HepG2 (cell line): ENCODE measurements around the gene DNAJC18. TPM values are rescaled to one million over a fixed set of nuclear protein-coding genes. Genes with fewer than 3 reads are reported as not detected.

Source experiments
- ATAC-seq: fragments of 200-7000 bp; cut with Tn5 transposase; 3 replicates; pipeline ENCODE4 v1.9.1; 2020; ENCODE audit warnings: mild to moderate bottlenecking, moderate library complexity
- BruUV-seq: library from RNA; stranded (reverse); fragments of 400-500 nt; replicated peaks from 2 replicates; lab custom pipeline; 2021; lab: Mats Ljungman, UMichigan
- CTCF ChIA-PET: fragments of 300-600 bp; formaldehyde crosslinking; extraction: SDS; loops from one replicate; lab custom pipeline; 2021; ENCODE audit warnings: low total read pairs, inconsistent platforms, low intra/inter-chr PET ratio; lab: Yijun Ruan, JAX
- POLR2A ChIA-PET: fragments of 350-600 bp; sonication (Branson Sonifier 250); formaldehyde crosslinking; loops from one replicate; lab custom pipeline; 2020; ENCODE audit warnings: antibody characterized with exemption, inconsistent platforms; lab: Yijun Ruan, JAX
- DNase-seq: peaks from one replicate; pipeline ENCODE4 v3.0.0-alpha.2; 2015; ENCODE audit warnings: low spot score
- FAIRE-seq: peaks from 3 replicates; lab custom pipeline; 2011; peaks lifted over from hg19 to GRCh38; lab: Jason Lieb, UNC
- H2AFZ ChIP-seq: one replicate; pipeline ENCODE4 v1.6.1; 2011; ENCODE audit warnings: low read length, inconsistent platforms
- H3K27ac ChIP-seq: fragments of 300-600 bp; 3 replicates; pipeline ENCODE4 v1.8.0; 2011; ENCODE audit warnings: mixed run types, mild to moderate bottlenecking, mixed read lengths, low read length, inconsistent platforms; ENCODE audit not compliant: insufficient read depth; ENCODE audit errors: extremely low read length
- H3K27me3 ChIP-seq, 2 experiments: fragments of 200-600 bp in 1 of 2; 2 replicates in 1 of 2; 3 replicates in 1 of 2; pipeline versions ENCODE4 v1.6.0 to v1.8.0; 2011; ENCODE audit warnings: low read length in 2 of 2, mild to moderate bottlenecking in 2 of 2, moderate library complexity in 2 of 2, inconsistent platforms in 1 of 2; ENCODE audit not compliant: insufficient read depth in 2 of 2, control insufficient read depth in 1 of 2
- H3K36me3 ChIP-seq, 2 experiments: fragments of 200-600 bp in 1 of 2; replicated peaks in 1 of 2; 2 replicates in 1 of 2; 3 replicates in 1 of 2; pipeline versions ENCODE4 v1.5.1 to v1.8.0; 2011; ENCODE audit warnings: low read length in 2 of 2, inconsistent platforms in 1 of 2; ENCODE audit not compliant: insufficient read depth in 2 of 2, control insufficient read depth in 1 of 2
- H3K4me1 ChIP-seq: 2 replicates; pipeline ENCODE4 v1.5.1; 2012; ENCODE audit warnings: low read length, inconsistent platforms; ENCODE audit not compliant: insufficient read depth
- H3K4me2 ChIP-seq: 2 replicates; pipeline ENCODE4 v1.6.0; 2011; ENCODE audit warnings: low read depth, low read length, inconsistent platforms
- H3K4me3 ChIP-seq, 3 experiments: fragments of 200-600 bp in 1 of 3; sonication (generic), shearing (Covaris generic) in 1 of 3; replicated peaks in 1 of 3; 2 replicates each; pipeline ENCODE4 v1.5.1; 2011 to 2016; ENCODE audit warnings: low read length in 3 of 3, inconsistent platforms in 2 of 3, low read depth in 2 of 3, mild to moderate bottlenecking in 2 of 3, control low read depth in 1 of 3, mixed read lengths in 1 of 3; ENCODE audit not compliant: insufficient read depth in 1 of 3
- H3K79me2 ChIP-seq: one replicate; pipeline ENCODE4 v1.6.1; 2011; ENCODE audit warnings: low read length, inconsistent platforms; ENCODE audit not compliant: insufficient read depth
- H3K9ac ChIP-seq: 2 replicates; pipeline ENCODE4 v1.6.0; 2011; ENCODE audit warnings: mild to moderate bottlenecking, low read depth, low read length, inconsistent platforms; ENCODE audit not compliant: insufficient read depth
- H3K9me3 ChIP-seq: 2 replicates; pipeline ENCODE4 v1.5.1; 2012; ENCODE audit warnings: mild to moderate bottlenecking, low read length
- H4K20me1 ChIP-seq: 2 replicates; pipeline ENCODE4 v1.6.0; 2011; ENCODE audit warnings: inconsistent platforms, mild to moderate bottlenecking, low read length, moderate library complexity; ENCODE audit not compliant: insufficient read depth
- CEBPG ChIP-seq: IDR thresholded peaks from 2 replicates; pipeline ENCODE4 v1.6.1; 2016
- GATAD2A ChIP-seq: IDR thresholded peaks from 2 replicates; pipeline ENCODE4 v1.6.1; 2016
- IRF2 ChIP-seq: IDR thresholded peaks from 2 replicates; pipeline ENCODE4 v1.6.1; 2018; ENCODE audit warnings: missing genetic modification reagents, missing compliant biosample characterization
- NFYB ChIP-seq: sonication (generic); formaldehyde crosslinking; IDR thresholded peaks from 2 replicates; pipeline ENCODE4 v1.4.0; 2020; ENCODE audit warnings: missing genetic modification reagents
- NR2C2 ChIP-seq: sonication (generic); formaldehyde crosslinking; IDR thresholded peaks from 2 replicates; pipeline ENCODE4 v1.4.0; 2020; ENCODE audit warnings: missing genetic modification reagents, mild to moderate bottlenecking, moderate library complexity, borderline replicate concordance
- PAXIP1 ChIP-seq: sonication (generic); formaldehyde crosslinking; conservative IDR thresholded peaks from 2 replicates; pipeline ENCODE4 v1.4.0; 2020; ENCODE audit warnings: mild to moderate bottlenecking, missing genetic modification reagents, moderate library complexity
- POLR2A ChIP-seq, 2 experiments: IDR thresholded peaks; 2 replicates each; pipeline ENCODE4 v1.6.1; 2011; ENCODE audit warnings: low read depth in 2 of 2, low read length in 2 of 2, mild to moderate bottlenecking in 1 of 2, moderate library complexity in 1 of 2; ENCODE audit not compliant: insufficient read depth in 1 of 2
- TEAD3 ChIP-seq: optimal IDR thresholded peaks from 2 replicates; pipeline ENCODE3; 2016; ENCODE audit warnings: borderline replicate concordance
- THAP11 ChIP-seq: IDR thresholded peaks from 2 replicates; pipeline ENCODE4 v1.6.1; 2016; ENCODE audit warnings: missing biosample characterization, missing genetic modification reagents
- ZBED4 ChIP-seq: sonication (generic); formaldehyde crosslinking; IDR thresholded peaks from 2 replicates; pipeline ENCODE4 v1.4.0; 2020; ENCODE audit warnings: missing genetic modification reagents, borderline replicate concordance
- ZBTB1 ChIP-seq: sonication (generic); formaldehyde crosslinking; IDR thresholded peaks from 2 replicates; pipeline ENCODE4 v1.4.0; 2020; ENCODE audit warnings: missing genetic modification reagents, borderline replicate concordance
- ZKSCAN5 ChIP-seq: sonication (generic); formaldehyde crosslinking; IDR thresholded peaks from 2 replicates; pipeline ENCODE4 v1.5.1; 2020; ENCODE audit warnings: mild to moderate bottlenecking, missing genetic modification reagents
- ZNF614 ChIP-seq: IDR thresholded peaks from 2 replicates; pipeline ENCODE4 v1.6.1; 2018; ENCODE audit warnings: missing biosample characterization, missing genetic modification reagents, inconsistent platforms, borderline replicate concordance
- ZNF644 ChIP-seq: IDR thresholded peaks from 2 replicates; pipeline ENCODE4 v1.6.1; 2016; ENCODE audit warnings: low read depth
- WGBS: methylation state at CpG from one replicate; pipeline ENCODE4 v1.1.6; 2017; ENCODE audit warnings: low lambda C conversion rate; 5-methylcytosine and 5-hydroxymethylcytosine counted together
- in situ Hi-C: cut with HindIII; loops from 2 replicates; pipeline ENCODE4 v1.10.0; 2017; ENCODE audit warnings: low pct_unique_long_range_greater_than_20kb; ENCODE audit not compliant: extremely low pct_ligation_motif_present
- intact Hi-C: fragments of 100-400 bp; cut with micrococcal nuclease; formaldehyde crosslinking; loops from one replicate; pipeline ENCODE4 v1.10.0; 2022; ENCODE audit not compliant: unreplicated experiment
- polyA plus RNA-seq, 8 experiments: library from polyadenylated mRNA; depleted of rRNA in 3 of 8; stranded (reverse) in 7 of 8; unstranded in 1 of 8; fragments of >200 nt; fragmentation: Illumina TruSeq in 4 of 8; extraction: Trizol in 4 of 8; gene quantifications; 2 replicates each; pipeline versions ENCODE4 v1.2.1 to v1.2.3, GENCODE V29; 2011 to 2016; ENCODE audit warnings: low read depth in 4 of 8, missing spikeins in 1 of 8, mixed read lengths in 1 of 8; ENCODE audit not compliant: insufficient read depth in 1 of 8
- total RNA-seq, 5 experiments: library from RNA; depleted of rRNA; stranded (reverse); fragments of >200 nt; fragmentation: Illumina TruSeq; extraction: Trizol; gene quantifications; 2 replicates each; pipeline ENCODE4 v1.2.3, GENCODE V29; 2016; ENCODE audit warnings: low read depth in 1 of 5

Gene DNAJC18
- total and polyA plus RNA-seq, 2 of the 13 experiments (the other 11 are each of a cell fraction or from before 2014, with no cell fraction given): 6.5 to 6.6 TPM

- TF ChIP-seq NR2C2 (CRISPR knock-in tag) (peak; percentile 38; the same call in 1 of the 2 replicates), GATAD2A (CRISPR knock-in tag) (peak; percentile 63), PAXIP1 (0 out of 2 replicates have a peak, but pooled peaks have one; percentile 16), THAP11 (CRISPR knock-in tag) (0 out of 2 replicates have a peak, but pooled peaks have one; percentile 29), CEBPG (CRISPR knock-in tag) (peak; percentile 89)
Observed at GRCh38 chr5:139386050-139386438, 53.3 kb downstream of the DNAJC18 start (continued).

- peaks cover 16% of the 10 kb centered on the region for H3K79me2 ChIP-seq
- peak overlapping the region; percentile 69 for H3K27ac ChIP-seq
- peaks cover 81% of the 10 kb centered on the region for H3K4me1 ChIP-seq
- no peaks in the 10 kb centered on the region for H4K20me1 ChIP-seq
- H3K27me3 ChIP-seq: no peaks in the 10 kb centered on the region; a peak in 1 of 5 replicates
- peak overlapping the region; percentile 73 for H3K9ac ChIP-seq
- peak; percentile 95 for FAIRE-seq
- no TSS peak for BruUV-seq
- in situ Hi-C loops: no loop called here
- H3K4me2 ChIP-seq: peak overlapping the region; percentile 92
- intact Hi-C loops: loop anchor here (1.0 to 2.0 kb wide), 2 partner anchors 17 to 133 kb away; no protein-coding TSS in a partner anchor
- no peaks in the 10 kb centered on the region for H3K9me3 ChIP-seq
- peak; percentile 73 for ATAC-seq
- DNase-seq: peak; percentile 73
- peak overlapping the region; percentile 68 to 79 (median 76) for H3K4me3 ChIP-seq
- no peaks in the 10 kb centered on the region for H3K36me3 ChIP-seq
- ChIA-PET POLR2A (interaction anchor here (1.1 to 1.7 kb wide), 4 partner anchors 18 to 176 kb away, joined by 4 to 6 read pairs (median 6); partner anchors contain the start of genes PAIP2, SPATA24 and UBE2D2), CTCF (interaction anchor here (1.3 to 1.9 kb wide), 2 partner anchors 17 to 128 kb away, joined by 4 to 6 read pairs; no protein-coding TSS in a partner anchor)
- 3% methylated on average over 7 of the region's 8 CpGs for WGBS
- H2AFZ ChIP-seq: peak overlapping the region; percentile 94
- TF ChIP-seq ZNF644 (peak; percentile 66), POLR2A (IDR thresholded peaks at IDR 0.05; ENCODE audit: insufficient read depth in 1 of 2, low read depth in 2 of 2, low read length in 2 of 2) (peak; percentile 30 to 68; a peak in 3 of 4 replicates), ZKSCAN5 (CRISPR knock-in tag) (no peak), NFYB (0 out of 2 replicates have a peak, but pooled peaks have one; percentile 27), IRF2 (peak; percentile 98), ZBTB1 (CRISPR knock-in tag) (no peak), ZNF614 (CRISPR knock-in tag) (0 out of 2 replicates have a peak, but pooled peaks have one; percentile 52), ZBED4 (CRISPR knock-in tag) (peak; percentile 29; the same call in 1 of the 2 replicates), TEAD3 (CRISPR knock-in tag) (peak; percentile 72)
Observed at GRCh38 chr5:139385061-139386049, 54.0 kb downstream of the DNAJC18 start.
